OCI-LY7 (cell line): ENCODE data around the gene FMO2.

Source experiments
- EZH2phosphoT487 ChIP-seq: fragments of 200-600 bp; sonication (generic); IDR thresholded peaks from 2 replicates; pipeline ENCODE4 v1.6.1; 2018; ENCODE audit warnings: low read depth, borderline replicate concordance, mild to moderate bottlenecking, mixed run types, antibody characterized with exemption, low read length, moderate library complexity, mixed read lengths
- TF ChIP-seq, protein P1 (sequence below): fragments of 200-600 bp; sonication (generic); conservative IDR thresholded peaks from 2 replicates; pipeline ENCODE4 v1.5.1; 2014; ENCODE audit warnings: mild to moderate bottlenecking, antibody characterized with exemption, low read length, moderate library complexity, mixed read lengths

DNA sequence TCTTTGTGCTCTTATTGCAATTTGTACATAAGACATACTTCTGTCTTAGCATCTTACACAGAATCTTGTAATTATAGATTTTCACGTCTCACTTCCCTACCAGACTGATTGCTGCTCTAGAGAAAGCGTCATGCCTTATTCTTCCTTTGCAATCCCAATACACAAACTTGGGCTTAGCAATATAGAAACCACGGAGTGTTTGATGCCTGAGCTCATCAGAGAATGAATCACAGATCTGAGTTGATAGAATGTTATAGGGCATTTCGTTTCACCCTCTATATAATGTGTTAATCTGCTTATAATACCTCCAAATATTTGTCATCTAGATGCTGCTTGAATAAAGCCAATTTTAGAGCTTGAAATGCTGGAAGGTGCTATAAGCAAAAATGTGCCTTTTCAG, 69.8 kb downstream of the FMO2 start:
- TF ChIP-seq, protein P1, sequence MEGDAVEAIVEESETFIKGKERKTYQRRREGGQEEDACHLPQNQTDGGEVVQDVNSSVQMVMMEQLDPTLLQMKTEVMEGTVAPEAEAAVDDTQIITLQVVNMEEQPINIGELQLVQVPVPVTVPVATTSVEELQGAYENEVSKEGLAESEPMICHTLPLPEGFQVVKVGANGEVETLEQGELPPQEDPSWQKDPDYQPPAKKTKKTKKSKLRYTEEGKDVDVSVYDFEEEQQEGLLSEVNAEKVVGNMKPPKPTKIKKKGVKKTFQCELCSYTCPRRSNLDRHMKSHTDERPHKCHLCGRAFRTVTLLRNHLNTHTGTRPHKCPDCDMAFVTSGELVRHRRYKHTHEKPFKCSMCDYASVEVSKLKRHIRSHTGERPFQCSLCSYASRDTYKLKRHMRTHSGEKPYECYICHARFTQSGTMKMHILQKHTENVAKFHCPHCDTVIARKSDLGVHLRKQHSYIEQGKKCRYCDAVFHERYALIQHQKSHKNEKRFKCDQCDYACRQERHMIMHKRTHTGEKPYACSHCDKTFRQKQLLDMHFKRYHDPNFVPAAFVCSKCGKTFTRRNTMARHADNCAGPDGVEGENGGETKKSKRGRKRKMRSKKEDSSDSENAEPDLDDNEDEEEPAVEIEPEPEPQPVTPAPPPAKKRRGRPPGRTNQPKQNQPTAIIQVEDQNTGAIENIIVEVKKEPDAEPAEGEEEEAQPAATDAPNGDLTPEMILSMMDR, result no peak
- TF ChIP-seq EZH2phosphoT487, result no peak
